Measurements from ENCODE around the gene LRP1-AS.

The LRP1-AS gene

GRCh38 chr12:57193706-57194245 lies 46.4 kb upstream of the LRP1-AS start (continued):
- no peak for TF ChIP-seq RARB (CRISPR knock-in tag; IDR thresholded peaks at IDR 0.05)

GRCh38 chr12:57192920-57193319 lies 45.5 kb upstream of the LRP1-AS start:
- no peak for ATAC-seq
- TF ChIP-seq CSRNP3 (CRISPR knock-in tag; IDR thresholded peaks at IDR 0.05): no peak
- no peak for TF ChIP-seq ZNF70 (CRISPR knock-in tag; IDR thresholded peaks at IDR 0.05)
- TF ChIP-seq ZNF565 (CRISPR knock-in tag; conservative IDR thresholded peaks at IDR 0.05; ENCODE audit: low read depth): no peak
- TF ChIP-seq PATZ1 (CRISPR knock-in tag; IDR thresholded peaks at IDR 0.05; ENCODE audit: borderline replicate concordance): no peak
- no peak for TF ChIP-seq ZFP3 (CRISPR knock-in tag; IDR thresholded peaks at IDR 0.05)
- no peak for TF ChIP-seq BACH2 (CRISPR knock-in tag; IDR thresholded peaks at IDR 0.05; ENCODE audit: borderline replicate concordance)
- TF ChIP-seq GLIS3 (CRISPR knock-in tag; IDR thresholded peaks at IDR 0.05): no peak
- TF ChIP-seq PPARA (CRISPR knock-in tag; IDR thresholded peaks at IDR 0.05; ENCODE audit: borderline replicate concordance): no peak
- TF ChIP-seq SNAI2 (CRISPR knock-in tag; IDR thresholded peaks at IDR 0.05): no peak
- TF ChIP-seq CREB5 (CRISPR knock-in tag; IDR thresholded peaks at IDR 0.05; ENCODE audit: low read depth): no peak
- TF ChIP-seq ZC3H10 (CRISPR knock-in tag; IDR thresholded peaks at IDR 0.05): no peak
- TF ChIP-seq POU6F1 (CRISPR knock-in tag; IDR thresholded peaks at IDR 0.05; ENCODE audit: borderline replicate concordance, low read depth): no peak

- TF ChIP-seq PATZ1 (CRISPR knock-in tag; IDR thresholded peaks at IDR 0.05; ENCODE audit: borderline replicate concordance): no peak
- no peak for TF ChIP-seq BACH2 (CRISPR knock-in tag; IDR thresholded peaks at IDR 0.05; ENCODE audit: borderline replicate concordance)
- TF ChIP-seq CREB5 (CRISPR knock-in tag; IDR thresholded peaks at IDR 0.05; ENCODE audit: low read depth): no peak
- no peak for TF ChIP-seq ZFP3 (CRISPR knock-in tag; IDR thresholded peaks at IDR 0.05)
- TF ChIP-seq CSDC2 (CRISPR knock-in tag; IDR thresholded peaks at IDR 0.05): no peak
- TF ChIP-seq RARB (CRISPR knock-in tag; IDR thresholded peaks at IDR 0.05): no peak
- TF ChIP-seq ZNF565 (CRISPR knock-in tag; conservative IDR thresholded peaks at IDR 0.05; ENCODE audit: low read depth): no peak
- TF ChIP-seq ESRRG (CRISPR knock-in tag; IDR thresholded peaks at IDR 0.05): no peak
- no peak for TF ChIP-seq ARNTL (CRISPR knock-in tag; IDR thresholded peaks at IDR 0.05; ENCODE audit: borderline replicate concordance, low read depth)
- TF ChIP-seq GLIS3 (CRISPR knock-in tag; IDR thresholded peaks at IDR 0.05): no peak
- no peak for TF ChIP-seq ZC3H10 (CRISPR knock-in tag; IDR thresholded peaks at IDR 0.05)
- no peak for TF ChIP-seq SNAI2 (CRISPR knock-in tag; IDR thresholded peaks at IDR 0.05)
- TF ChIP-seq TCF4 (CRISPR knock-in tag; IDR thresholded peaks at IDR 0.05; ENCODE audit: borderline replicate concordance): no peak
- TF ChIP-seq OSR1 (CRISPR knock-in tag; IDR thresholded peaks at IDR 0.05): no peak
- TF ChIP-seq POU6F1 (CRISPR knock-in tag; IDR thresholded peaks at IDR 0.05; ENCODE audit: borderline replicate concordance, low read depth): no peak
- no peak for TF ChIP-seq ZFP30 (CRISPR knock-in tag; IDR thresholded peaks at IDR 0.05)
- no peak for TF ChIP-seq ZNF70 (CRISPR knock-in tag; IDR thresholded peaks at IDR 0.05)
- TF ChIP-seq TSHZ2 (CRISPR knock-in tag; IDR thresholded peaks at IDR 0.05): no peak
- ATAC-seq: no peak
Observed at GRCh38 chr12:57191410-57191809, 44.0 kb upstream of the LRP1-AS start.

All from SK-N-SH treated with all-trans-retinoic acid at 6 μM for 48 hours (cell line).